Epithelial cell of esophagus (primary cell): ENCODE measurements around the gene UPF2.

Source experiments
- DNase-seq: peaks from one replicate; pipeline ENCODE4 v3.0.0; 2010; ENCODE audit warnings: low read depth
- H3K4me3 ChIP-seq: 2 replicates; pipeline ENCODE4 v1.5.1; 2011; ENCODE audit warnings: mild to moderate bottlenecking, low read length, control low read depth
- TF ChIP-seq, protein P1 (sequence below): IDR thresholded peaks from 2 replicates; pipeline ENCODE4 v1.5.1; 2011; ENCODE audit warnings: low read depth, mild to moderate bottlenecking, low read length, control low read depth, inconsistent platforms; ENCODE audit not compliant: insufficient read depth; ENCODE audit errors: missing control alignments

Gene UPF2

DNA sequence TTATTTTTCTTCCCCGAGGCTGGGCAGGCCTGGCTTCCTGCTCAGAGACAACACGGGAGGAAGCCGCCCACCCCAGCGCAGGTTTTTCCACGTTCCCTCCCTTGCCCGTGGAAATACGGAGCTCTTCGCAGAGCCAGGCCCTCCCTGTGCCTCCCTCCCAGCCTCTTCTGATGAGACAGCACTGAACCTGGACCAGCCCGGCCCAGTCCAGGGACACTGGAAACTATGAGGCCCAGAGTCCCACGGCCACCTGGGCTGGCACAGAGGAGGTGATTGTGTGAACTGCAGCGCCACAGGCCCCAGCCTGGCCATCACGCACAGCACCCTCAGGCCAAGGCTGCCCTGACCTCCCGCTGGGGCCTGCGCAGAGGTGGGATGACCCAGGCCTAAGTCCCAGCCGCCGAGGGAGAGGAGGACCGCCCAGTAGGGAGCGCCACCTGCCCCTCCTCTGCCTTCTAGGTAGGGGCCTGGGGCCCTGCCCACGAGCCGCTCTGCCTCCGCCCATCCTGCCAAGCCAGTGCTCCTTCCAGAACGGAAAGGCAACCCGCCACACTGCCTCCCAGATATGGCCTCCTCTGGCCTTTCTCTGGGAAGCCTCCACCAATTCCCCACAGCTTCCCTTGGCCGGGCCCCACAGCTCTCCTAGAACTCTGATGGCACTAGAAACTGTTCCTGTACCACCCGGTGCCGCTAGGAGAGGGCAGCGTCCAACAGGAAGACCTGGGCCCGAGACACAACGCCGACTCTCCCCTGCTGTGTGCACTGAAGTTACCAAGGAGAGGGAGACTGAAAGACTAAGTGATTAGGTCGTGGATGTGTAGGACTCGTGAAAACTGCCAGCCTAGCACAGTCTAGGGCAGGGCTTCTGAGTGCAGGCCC is 162.2 kb downstream of the UPF2 start:
- TF ChIP-seq, protein P1, sequence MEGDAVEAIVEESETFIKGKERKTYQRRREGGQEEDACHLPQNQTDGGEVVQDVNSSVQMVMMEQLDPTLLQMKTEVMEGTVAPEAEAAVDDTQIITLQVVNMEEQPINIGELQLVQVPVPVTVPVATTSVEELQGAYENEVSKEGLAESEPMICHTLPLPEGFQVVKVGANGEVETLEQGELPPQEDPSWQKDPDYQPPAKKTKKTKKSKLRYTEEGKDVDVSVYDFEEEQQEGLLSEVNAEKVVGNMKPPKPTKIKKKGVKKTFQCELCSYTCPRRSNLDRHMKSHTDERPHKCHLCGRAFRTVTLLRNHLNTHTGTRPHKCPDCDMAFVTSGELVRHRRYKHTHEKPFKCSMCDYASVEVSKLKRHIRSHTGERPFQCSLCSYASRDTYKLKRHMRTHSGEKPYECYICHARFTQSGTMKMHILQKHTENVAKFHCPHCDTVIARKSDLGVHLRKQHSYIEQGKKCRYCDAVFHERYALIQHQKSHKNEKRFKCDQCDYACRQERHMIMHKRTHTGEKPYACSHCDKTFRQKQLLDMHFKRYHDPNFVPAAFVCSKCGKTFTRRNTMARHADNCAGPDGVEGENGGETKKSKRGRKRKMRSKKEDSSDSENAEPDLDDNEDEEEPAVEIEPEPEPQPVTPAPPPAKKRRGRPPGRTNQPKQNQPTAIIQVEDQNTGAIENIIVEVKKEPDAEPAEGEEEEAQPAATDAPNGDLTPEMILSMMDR = peak; percentile 2
- no peak for DNase-seq
- H3K4me3 ChIP-seq = no peak overlapping the region

DNA sequence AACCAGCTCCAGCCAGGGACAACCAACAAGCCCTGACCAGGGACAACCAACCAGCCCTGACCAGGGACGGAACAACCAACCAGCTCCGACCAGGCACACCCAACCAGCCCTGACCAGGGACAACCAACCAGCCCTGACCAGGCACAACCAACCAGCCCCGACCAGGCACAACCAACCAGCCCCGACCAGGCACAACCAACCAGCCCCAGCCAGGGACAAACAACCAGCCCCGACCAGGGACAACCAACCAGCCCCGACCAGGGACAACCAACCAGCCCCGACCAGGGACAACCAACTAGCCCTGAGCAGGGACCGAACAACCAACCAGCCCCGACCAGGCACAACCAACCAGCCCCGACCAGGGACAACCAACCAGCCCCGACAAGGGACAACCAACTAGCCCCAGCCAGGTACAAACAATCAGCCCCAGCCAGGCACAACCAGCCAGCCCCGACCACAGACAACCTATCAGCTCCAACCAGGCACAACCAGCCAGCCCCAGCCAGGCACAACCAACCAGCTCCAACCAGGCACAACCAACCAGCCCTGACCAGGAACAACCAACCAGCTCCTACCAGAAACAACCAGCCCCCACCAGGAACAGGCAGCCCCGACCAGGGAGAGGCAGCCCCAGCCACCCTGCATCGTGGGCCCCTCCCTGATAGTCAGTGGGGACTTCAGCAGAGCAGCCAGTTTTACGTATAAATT is 163.1 kb downstream of the UPF2 start:
- TF ChIP-seq, protein P1 = no peak
- no peak overlapping the region for H3K4me3 ChIP-seq
- DNase-seq = no peak

DNA sequence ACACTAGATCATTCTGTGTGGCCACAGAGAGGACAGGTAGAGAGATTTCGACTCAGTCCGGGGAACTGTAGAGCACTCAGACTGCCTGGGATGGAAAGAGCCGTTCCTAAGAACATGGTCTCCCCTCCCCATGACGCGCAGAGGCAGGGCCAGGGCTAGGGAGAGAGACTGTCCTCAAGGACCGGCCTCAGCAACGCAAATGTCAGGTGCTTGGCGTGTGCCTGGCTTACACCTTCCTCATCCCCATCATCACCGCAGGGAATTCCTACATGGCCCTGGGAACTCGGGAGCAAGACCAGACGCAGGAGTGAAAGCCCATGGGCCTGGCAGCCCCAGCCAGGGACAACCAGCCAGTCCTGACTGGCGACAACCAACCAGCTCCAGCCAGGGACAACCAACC is 163.8 kb downstream of the UPF2 start:
- TF ChIP-seq, protein P1 = no peak
- no peak for DNase-seq
- no peak overlapping the region for H3K4me3 ChIP-seq

DNA sequence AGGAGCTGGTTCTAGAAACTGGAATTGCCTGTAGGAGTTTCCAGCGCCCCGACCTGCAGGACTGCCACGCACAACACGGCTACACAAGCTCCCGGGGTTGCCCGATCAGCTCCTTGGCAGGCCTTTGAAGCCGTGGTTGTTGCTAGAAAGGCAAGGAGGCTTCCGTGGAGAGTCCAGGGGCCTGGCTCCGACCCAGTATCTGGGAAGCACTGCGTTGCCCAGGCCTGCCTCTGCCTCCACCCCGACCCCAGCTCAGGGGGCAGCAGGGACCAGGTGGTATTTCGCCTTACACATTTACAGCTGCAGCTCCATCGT is 165.1 kb downstream of the UPF2 start:
- no peak for DNase-seq
- no peak overlapping the region for H3K4me3 ChIP-seq
- TF ChIP-seq, protein P1 = no peak

DNA sequence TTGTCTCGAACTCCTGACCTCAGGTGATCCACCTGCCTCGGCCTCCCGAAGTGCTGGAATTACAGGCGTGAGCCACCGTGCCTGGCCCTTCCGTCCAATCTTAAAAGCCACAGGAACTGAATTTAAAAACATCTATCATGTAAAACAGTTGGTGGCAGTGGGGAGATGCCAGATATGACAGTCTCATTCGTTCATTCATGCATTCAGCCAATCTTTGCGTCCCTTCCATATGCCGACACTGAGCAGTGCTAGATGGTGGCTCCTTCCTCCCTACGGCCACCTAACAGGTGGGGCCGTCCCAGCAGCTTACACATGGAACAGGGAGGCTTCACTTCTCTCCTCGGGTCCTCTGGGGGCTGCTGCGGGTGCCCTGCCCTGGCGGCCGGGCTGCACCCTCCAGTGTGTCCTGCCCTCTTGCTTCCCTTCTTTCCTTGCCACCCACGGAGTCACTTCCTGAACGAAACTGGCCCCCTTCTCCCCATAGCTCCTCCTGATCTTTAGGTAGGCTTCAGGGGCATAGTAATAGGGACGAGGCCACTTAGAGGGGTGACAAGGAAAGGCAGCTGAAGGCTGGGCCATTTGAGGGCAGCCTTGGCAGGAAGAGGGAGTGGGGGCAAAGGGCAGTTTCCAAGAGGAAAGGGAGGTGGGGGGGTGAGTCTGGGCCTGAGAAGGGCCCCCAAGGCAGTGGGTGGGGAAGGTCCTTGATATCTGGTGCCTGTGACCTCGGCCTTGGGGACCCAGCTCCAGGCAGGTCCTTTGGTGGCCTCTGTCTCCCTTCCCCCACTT is 165.6 kb downstream of the UPF2 start:
- H3K4me3 ChIP-seq = no peak overlapping the region
- TF ChIP-seq, protein P1 = no peak
- DNase-seq = no peak

DNA sequence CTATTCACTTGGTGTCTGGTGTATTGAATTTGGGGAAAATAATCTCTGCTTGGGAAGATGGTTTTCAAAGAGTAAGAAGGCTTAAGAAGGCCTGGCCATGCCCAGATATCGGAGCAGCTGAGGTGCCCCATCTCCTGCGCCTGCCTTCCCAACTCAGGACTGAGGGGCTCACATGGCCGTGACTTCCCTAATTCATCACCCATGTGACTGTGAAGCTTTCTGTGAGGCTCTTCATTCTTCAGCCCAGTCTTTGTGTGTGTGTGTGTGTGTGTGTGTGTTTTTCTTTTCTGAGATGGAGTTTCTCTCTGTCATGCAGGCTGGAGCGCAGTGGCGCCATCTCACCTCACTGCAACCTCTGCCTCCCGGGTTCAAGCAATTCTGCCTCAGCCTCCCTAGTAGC is 166.3 kb downstream of the UPF2 start:
- no peak for DNase-seq
- H3K4me3 ChIP-seq = no peak overlapping the region
- TF ChIP-seq, protein P1 = no peak
